Nephron progenitor cell (in vitro differentiated cells): Measurements from ENCODE around the gene FURIN.
A peak's percentile ranks its signal among the peaks of the same experiment; 100 is the strongest.

Experiments
- DNase-seq: peaks from one replicate; pipeline ENCODE4 v3.0.0; 2021
- H3K27ac Mint-ChIP-seq: 2 replicates; pipeline ENCODE4 v1.8.0; 2021; ENCODE audit warnings: mild to moderate bottlenecking, moderate library complexity, mixed read lengths
- H3K27me3 Mint-ChIP-seq: 2 replicates; pipeline ENCODE4 v1.8.0; 2021; ENCODE audit warnings: mild to moderate bottlenecking, low read depth, mixed read lengths; ENCODE audit not compliant: poor library complexity
- H3K36me3 Mint-ChIP-seq: 2 replicates; pipeline ENCODE4 v1.8.0; 2021; ENCODE audit warnings: low read depth, mixed read lengths
- H3K4me1 Mint-ChIP-seq: 2 replicates; pipeline ENCODE4 v1.8.0; 2021; ENCODE audit warnings: mixed read lengths
- H3K4me3 Mint-ChIP-seq: 2 replicates; pipeline ENCODE4 v1.8.0; 2021; ENCODE audit warnings: mild to moderate bottlenecking, moderate library complexity, mixed read lengths
- H3K9me3 Mint-ChIP-seq: 2 replicates; pipeline ENCODE4 v1.8.0; 2021; ENCODE audit warnings: mild to moderate bottlenecking, moderate library complexity, mixed read lengths
- TF ChIP-seq, protein P1 (sequence below): fragments of 200-600 bp; sonication (generic); IDR thresholded peaks from 2 replicates; pipeline ENCODE4 v1.5.0; 2021; ENCODE audit warnings: antibody characterized with exemption

Gene FURIN

DNA sequence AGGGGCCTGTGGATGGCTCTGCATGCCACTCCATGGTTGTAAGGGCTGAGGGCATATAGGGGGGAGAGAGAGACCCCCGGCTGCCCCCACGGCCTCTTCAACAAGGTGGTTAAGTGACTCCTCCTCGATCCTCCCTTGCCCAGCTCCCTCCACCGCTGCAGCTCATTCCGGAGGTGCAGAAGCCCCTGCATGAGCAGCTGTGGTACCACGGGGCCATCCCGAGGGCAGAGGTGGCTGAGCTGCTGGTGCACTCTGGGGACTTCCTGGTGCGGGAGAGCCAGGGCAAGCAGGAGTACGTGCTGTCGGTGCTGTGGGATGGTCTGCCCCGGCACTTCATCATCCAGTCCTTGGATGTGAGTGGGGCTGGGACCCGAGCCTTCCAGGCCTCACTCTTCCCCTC, 22.5 kb downstream of the FURIN start:
- Mint-ChIP-seq H3K4me3 (no peak overlapping the region), H3K36me3 (peaks cover 8% of the 10 kb centered on the region), H3K27me3 (peaks cover 2% of the 10 kb centered on the region), H3K9me3 (no peaks in the 10 kb centered on the region), H3K27ac (no peak overlapping the region), H3K4me1 (peaks cover 43% of the 10 kb centered on the region)
- TF ChIP-seq, protein P1, sequence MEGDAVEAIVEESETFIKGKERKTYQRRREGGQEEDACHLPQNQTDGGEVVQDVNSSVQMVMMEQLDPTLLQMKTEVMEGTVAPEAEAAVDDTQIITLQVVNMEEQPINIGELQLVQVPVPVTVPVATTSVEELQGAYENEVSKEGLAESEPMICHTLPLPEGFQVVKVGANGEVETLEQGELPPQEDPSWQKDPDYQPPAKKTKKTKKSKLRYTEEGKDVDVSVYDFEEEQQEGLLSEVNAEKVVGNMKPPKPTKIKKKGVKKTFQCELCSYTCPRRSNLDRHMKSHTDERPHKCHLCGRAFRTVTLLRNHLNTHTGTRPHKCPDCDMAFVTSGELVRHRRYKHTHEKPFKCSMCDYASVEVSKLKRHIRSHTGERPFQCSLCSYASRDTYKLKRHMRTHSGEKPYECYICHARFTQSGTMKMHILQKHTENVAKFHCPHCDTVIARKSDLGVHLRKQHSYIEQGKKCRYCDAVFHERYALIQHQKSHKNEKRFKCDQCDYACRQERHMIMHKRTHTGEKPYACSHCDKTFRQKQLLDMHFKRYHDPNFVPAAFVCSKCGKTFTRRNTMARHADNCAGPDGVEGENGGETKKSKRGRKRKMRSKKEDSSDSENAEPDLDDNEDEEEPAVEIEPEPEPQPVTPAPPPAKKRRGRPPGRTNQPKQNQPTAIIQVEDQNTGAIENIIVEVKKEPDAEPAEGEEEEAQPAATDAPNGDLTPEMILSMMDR, result no peak
- DNase-seq, result no peak

DNA sequence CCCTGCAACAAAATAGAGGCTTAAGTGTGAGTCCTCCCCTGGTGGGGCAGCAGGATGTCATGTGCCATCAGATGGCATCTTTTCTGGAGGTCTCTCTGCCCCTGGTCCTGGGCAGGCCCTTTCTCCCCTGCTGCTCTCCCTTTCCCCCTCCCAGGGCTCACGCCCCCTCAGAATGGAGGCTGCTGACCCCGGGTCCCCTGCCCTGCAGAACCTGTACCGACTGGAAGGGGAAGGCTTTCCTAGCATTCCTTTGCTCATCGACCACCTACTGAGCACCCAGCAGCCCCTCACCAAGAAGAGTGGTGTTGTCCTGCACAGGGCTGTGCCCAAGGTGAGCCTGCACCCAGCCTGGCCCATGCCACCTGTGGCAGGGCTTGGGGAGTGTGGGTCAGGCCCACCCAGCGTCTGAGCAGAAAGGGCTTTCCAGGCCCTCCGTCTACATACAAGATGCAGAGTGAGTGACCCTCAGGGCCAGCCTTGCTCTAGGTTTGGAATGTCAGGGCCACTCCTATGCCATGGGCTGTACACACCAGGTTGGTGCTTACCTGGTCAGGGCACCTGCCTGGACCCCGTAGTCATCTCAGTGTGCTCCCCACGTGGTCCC, 23.1 kb downstream of the FURIN start:
- H3K36me3 Mint-ChIP-seq, result peaks cover 10% of the 10 kb centered on the region
- TF ChIP-seq, protein P1, result no peak
- no peak overlapping the region for H3K27ac Mint-ChIP-seq
- DNase-seq, result no peak
- H3K9me3 Mint-ChIP-seq, result no peaks in the 10 kb centered on the region
- peaks cover 4% of the 10 kb centered on the region for H3K27me3 Mint-ChIP-seq
- no peak overlapping the region for H3K4me3 Mint-ChIP-seq
- peaks cover 40% of the 10 kb centered on the region for H3K4me1 Mint-ChIP-seq

DNA sequence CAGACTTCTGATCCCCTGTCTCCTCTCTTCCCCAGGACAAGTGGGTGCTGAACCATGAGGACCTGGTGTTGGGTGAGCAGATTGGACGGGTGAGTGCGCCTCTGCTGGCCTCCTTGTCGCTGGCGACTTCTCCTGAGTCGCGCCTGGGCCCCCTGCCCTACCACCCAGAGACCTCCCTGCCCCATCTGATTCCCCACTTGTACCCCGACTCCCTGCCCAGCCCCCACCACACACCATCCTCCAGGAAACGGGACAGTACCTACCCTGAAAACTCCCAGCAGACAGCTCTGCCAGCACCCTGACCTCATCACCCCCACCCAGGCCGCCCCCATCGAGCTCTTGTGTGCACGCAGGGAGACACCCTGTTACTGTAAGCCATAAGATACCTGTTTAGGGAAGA, 23.6 kb downstream of the FURIN start:
- Mint-ChIP-seq H3K4me1 (peaks cover 40% of the 10 kb centered on the region), H3K27ac (no peak overlapping the region), H3K9me3 (no peaks in the 10 kb centered on the region), H3K36me3 (peaks cover 10% of the 10 kb centered on the region), H3K4me3 (no peak overlapping the region), H3K27me3 (peaks cover 4% of the 10 kb centered on the region)
- TF ChIP-seq, protein P1, result no peak
- DNase-seq, result no peak

DNA sequence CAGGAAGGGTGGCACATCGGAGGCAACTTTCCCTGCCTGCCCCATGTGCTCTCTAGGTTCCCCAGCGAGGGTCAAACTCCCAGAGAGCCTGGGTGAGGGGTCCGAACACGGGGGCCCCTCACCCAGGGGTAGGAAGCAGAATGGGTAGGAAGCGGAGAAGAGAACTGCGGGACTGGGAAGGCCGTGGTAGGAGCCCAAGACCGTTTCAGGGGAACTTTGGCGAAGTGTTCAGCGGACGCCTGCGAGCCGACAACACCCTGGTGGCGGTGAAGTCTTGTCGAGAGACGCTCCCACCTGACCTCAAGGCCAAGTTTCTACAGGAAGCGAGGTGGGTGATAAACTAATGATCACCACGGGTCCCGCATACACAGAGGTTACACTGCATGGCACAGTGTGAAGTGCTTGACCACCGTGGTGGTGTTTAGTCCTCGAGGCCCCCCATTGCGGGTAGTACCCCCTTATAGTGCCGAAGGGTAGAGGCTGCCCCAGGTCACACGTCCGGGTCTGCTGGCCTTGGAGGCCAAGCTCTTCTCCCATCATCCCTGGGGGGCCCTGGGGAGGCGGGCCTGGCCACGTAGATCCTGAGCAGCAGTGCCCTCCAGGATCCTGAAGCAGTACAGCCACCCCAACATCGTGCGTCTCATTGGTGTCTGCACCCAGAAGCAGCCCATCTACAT, 24.2 kb downstream of the FURIN start:
- H3K36me3 Mint-ChIP-seq, result peaks cover 10% of the 10 kb centered on the region
- TF ChIP-seq, protein P1, result no peak
- H3K27me3 Mint-ChIP-seq, result peaks cover 5% of the 10 kb centered on the region
- no peak overlapping the region for H3K4me3 Mint-ChIP-seq
- H3K4me1 Mint-ChIP-seq, result peaks cover 36% of the 10 kb centered on the region
- H3K27ac Mint-ChIP-seq, result peak overlapping the region; percentile 90
- no peaks in the 10 kb centered on the region for H3K9me3 Mint-ChIP-seq
- DNase-seq, result no peak

DNA sequence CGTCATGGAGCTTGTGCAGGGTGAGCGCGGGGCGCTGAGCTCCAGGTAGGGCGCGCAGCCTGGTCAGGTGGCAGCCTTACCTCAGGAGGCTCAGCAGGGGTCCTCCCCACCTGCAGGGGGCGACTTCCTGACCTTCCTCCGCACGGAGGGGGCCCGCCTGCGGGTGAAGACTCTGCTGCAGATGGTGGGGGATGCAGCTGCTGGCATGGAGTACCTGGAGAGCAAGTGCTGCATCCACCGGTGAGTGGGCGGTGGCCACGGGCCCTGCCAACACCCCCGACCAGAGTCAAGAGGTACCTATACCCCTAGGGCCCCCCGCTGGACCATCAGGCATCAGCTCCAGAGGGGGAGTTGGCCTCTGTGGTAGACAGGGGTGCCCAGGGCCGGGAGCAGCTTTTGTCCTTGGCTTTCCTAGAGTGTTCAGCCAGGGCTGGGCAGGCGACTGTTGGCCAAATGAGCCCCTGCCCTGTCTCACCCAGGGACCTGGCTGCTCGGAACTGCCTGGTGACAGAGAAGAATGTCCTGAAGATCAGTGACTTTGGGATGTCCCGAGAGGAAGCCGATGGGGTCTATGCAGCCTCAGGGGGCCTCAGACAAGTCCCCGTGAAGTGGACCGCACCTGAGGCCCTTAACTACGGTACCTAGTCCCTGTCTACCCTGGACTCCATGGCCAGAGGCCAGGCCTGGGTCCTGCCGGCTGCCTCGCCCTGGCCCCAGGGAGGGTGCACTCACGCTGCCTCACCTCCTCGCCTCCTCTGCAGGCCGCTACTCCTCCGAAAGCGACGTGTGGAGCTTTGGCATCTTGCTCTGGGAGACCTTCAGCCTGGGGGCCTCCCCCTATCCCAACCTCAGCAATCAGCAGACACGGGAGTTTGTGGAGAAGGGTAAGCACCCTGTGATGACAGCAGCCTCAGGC, 25.0 kb downstream of the FURIN start:
- no peak for DNase-seq
- TF ChIP-seq, protein P1, result no peak
- Mint-ChIP-seq H3K27me3 (peaks cover 8% of the 10 kb centered on the region), H3K4me3 (no peak overlapping the region), H3K36me3 (peaks cover 10% of the 10 kb centered on the region), H3K4me1 (peaks cover 29% of the 10 kb centered on the region), H3K9me3 (no peaks in the 10 kb centered on the region), H3K27ac (no peak overlapping the region)
